ENCODE measurements around the gene HCN2.

GRCh38 chr19:577439-578392, 12.0 kb upstream of the HCN2 start:
- TF ChIP-seq CTCF (IDR thresholded peaks at IDR 0.05 in 8 of 11, conservative IDR thresholded peaks at IDR 0.05 in 3 of 11) (no peak), POLR2AphosphoS5 (IDR thresholded peaks at IDR 0.05) (peak in 1 of 3 donors; percentile 31)
